Esophagus squamous epithelium (tissue), 4 donors: ENCODE data around the gene MMUT.

ENCODE experiments used
- POLR2A ChIP-seq, 4 donors: fragments of 450-650 bp; IDR thresholded peaks; one replicate each; pipeline ENCODE4 v1.6.1; 2017; ENCODE audit warnings: antibody characterized with exemption in 4 of 4, mild to moderate bottlenecking in 4 of 4, moderate library complexity in 3 of 4
- TF ChIP-seq, protein P1 (sequence below), 6 experiments: fragments of 450-650 bp in 4 of 6; fragments of 200-600 bp in 2 of 6; sonication (generic) in 2 of 6; IDR thresholded peaks; one replicate each; pipeline ENCODE4 v1.5.1; 2016 to 2019; ENCODE audit warnings: antibody characterized with exemption in 6 of 6, mild to moderate bottlenecking in 4 of 6, moderate library complexity in 4 of 6

DNA sequence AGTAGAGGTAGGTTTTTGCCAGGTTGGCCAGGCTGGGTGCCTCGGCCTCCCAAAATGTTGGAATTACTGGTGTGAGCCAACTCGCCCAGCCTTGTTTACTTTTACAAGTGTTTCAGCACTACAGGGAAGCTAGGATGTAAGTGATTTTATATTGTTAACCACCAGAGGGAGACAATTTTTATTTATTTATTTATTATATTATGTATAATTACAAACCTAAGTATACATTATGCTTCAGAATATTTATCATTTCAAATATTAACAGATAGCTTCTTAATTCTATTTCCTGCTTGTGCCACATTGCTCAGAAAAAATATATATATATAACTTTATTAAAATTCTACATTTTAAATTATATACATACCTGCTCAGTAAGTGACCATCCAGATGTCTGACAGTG lies 9.8 kb downstream of the MMUT start:
- TF ChIP-seq, protein P1, sequence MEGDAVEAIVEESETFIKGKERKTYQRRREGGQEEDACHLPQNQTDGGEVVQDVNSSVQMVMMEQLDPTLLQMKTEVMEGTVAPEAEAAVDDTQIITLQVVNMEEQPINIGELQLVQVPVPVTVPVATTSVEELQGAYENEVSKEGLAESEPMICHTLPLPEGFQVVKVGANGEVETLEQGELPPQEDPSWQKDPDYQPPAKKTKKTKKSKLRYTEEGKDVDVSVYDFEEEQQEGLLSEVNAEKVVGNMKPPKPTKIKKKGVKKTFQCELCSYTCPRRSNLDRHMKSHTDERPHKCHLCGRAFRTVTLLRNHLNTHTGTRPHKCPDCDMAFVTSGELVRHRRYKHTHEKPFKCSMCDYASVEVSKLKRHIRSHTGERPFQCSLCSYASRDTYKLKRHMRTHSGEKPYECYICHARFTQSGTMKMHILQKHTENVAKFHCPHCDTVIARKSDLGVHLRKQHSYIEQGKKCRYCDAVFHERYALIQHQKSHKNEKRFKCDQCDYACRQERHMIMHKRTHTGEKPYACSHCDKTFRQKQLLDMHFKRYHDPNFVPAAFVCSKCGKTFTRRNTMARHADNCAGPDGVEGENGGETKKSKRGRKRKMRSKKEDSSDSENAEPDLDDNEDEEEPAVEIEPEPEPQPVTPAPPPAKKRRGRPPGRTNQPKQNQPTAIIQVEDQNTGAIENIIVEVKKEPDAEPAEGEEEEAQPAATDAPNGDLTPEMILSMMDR (IDR thresholded peaks at IDR 0.05) = peak in 2 of 6 experiments; percentile 13 to 24
- TF ChIP-seq POLR2A (IDR thresholded peaks at IDR 0.05) = no peak
